ENCODE measurements around the gene SET. TPM values are rescaled to one million over a fixed set of nuclear protein-coding genes. Genes with fewer than 3 reads are reported as not detected.
A peak's percentile ranks its signal among the peaks of the same experiment; 100 is the strongest.

The SET gene
- total RNA-seq, 4 donors from 2014 or later = 135 to 220 (median 178) TPM

DNA sequence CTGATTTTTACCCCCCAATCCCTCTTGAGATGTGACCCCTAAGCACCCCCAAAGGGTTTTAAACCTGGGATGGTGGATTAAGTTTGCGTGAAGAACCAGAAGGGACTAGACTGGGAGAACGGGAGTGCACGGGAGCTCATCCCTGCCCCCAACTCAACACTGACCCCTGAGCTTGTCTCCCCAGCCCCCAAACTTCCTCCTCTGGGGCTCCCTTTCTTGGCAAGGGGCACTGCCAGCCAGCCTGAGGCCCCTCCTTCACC, 5.0 kb upstream of the SET start:
- intact Hi-C loops (cut with DNase I; ENCODE audit: low total_unique reads) = no loop called here

DNA sequence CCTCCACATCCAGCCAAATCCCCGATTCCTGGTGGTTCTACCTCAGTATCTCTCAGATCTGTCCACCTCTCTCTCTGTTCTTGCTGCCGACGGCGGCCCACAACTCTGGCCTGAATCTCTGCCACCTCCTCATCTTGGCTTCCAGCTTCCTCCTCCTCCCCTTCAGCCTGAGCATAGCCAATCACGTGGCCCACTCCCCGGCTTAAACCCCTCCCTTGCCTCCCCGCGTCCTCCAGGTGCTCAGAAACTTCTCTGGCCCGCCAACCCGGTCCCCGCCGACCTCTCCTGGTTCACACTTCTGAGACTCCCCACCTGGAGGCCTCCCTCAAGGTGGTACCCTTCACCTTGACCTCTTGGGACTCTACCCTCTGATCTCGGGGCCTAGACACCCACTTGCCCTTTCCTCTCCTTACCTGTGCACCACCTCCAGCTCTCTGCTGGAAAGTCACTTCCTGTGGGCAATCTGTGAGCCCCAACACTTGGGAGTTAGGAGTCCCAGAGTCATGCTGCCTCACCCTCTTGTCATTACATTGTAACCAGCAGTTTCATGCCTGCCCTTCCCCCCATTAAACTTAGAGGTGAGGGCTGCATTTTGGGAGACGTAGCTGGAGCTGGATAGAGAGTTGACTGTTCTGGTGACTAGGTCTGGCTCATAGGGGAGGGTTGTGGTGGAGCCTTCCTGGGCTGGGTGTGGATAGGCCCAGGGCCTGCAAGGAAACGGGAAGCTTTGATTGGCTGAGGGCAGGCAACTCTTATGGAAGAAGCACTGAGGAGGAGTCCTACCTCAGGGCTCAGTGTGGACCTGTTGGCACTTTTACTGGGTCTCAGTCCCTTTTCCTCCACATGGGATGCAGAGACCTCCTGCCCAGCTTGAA, 4.5 kb upstream of the SET start:
- intact Hi-C loops (cut with DNase I; ENCODE audit: low total_unique reads) = no loop called here
- DNase-seq (ENCODE audit: low spot score in 2 of 2) = peak; percentile 84 to 96
- no peak for TF ChIP-seq POLR2A (IDR thresholded peaks at IDR 0.05)
- TF ChIP-seq, protein P1, sequence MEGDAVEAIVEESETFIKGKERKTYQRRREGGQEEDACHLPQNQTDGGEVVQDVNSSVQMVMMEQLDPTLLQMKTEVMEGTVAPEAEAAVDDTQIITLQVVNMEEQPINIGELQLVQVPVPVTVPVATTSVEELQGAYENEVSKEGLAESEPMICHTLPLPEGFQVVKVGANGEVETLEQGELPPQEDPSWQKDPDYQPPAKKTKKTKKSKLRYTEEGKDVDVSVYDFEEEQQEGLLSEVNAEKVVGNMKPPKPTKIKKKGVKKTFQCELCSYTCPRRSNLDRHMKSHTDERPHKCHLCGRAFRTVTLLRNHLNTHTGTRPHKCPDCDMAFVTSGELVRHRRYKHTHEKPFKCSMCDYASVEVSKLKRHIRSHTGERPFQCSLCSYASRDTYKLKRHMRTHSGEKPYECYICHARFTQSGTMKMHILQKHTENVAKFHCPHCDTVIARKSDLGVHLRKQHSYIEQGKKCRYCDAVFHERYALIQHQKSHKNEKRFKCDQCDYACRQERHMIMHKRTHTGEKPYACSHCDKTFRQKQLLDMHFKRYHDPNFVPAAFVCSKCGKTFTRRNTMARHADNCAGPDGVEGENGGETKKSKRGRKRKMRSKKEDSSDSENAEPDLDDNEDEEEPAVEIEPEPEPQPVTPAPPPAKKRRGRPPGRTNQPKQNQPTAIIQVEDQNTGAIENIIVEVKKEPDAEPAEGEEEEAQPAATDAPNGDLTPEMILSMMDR (IDR thresholded peaks at IDR 0.05) = no peak
- peak overlapping the region; percentile 53 for H3K4me3 ChIP-seq (ENCODE audit: low read depth, poor library complexity, severe bottlenecking)
- 3 to 9% methylated on average over 15 of the region's 15 CpGs for WGBS, 2 donors

More for the DNA sequence above, 5.0 kb upstream of the SET start:
- 0 to 4% methylated on average over 3 of the region's 3 CpGs for WGBS, 2 donors
- no peak for DNase-seq (ENCODE audit: low spot score in 2 of 2)
- TF ChIP-seq POLR2A (IDR thresholded peaks at IDR 0.05) = no peak
- TF ChIP-seq, protein P1 (IDR thresholded peaks at IDR 0.05) = no peak
- peak overlapping the region; percentile 53 for H3K4me3 ChIP-seq (ENCODE audit: low read depth, poor library complexity, severe bottlenecking)

DNA sequence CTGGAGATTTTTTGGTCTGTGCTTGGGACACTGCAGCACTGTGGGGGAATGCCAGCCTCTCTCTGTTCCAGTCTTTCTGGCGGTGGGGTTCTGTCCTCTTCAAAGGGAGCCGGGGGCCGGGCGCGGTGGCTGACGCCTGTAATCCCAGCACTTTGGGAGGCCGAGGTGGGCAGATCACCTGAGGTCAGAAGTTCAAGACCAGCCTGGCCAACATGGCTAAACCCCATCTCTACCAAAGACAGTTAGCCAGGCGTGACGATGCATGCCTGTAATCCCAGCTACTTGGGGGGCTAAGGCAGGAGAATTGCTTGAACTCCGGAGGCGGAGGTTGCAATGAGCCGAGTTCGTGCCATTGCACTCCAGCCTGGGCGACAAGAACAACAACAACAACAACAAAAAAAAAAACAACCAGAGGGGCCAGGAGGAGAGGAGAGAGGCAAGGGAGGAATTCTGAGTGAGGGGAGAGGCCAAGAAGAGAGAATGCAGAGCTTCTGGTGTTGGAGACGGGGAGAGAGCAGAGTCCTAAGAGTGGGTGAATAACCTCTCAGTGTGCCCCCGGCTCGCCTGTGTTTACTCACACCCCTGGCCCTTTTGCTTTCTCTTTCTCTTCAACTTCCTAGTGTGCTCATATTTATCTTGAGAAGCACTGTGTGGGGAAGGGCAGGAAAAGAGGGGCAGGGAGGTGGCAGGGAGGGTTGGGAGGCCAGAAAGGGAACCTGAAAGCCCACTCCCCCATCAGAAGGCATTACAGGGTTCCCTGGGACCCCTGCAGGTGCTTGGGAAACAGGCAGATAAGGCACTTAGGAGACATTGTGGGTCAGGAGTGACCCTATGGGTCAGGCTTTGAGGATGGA, 3.2 kb upstream of the SET start:
- H3K4me3 ChIP-seq (ENCODE audit: low read depth, poor library complexity, severe bottlenecking) = no peak overlapping the region
- WGBS, 2 donors = 78% methylated on average over 17 of the region's 17 CpGs
- TF ChIP-seq, protein P1 (IDR thresholded peaks at IDR 0.05) = no peak
- TF ChIP-seq POLR2A (IDR thresholded peaks at IDR 0.05) = no peak
- no peak for DNase-seq (ENCODE audit: low spot score in 2 of 2)
- intact Hi-C loops (cut with DNase I; ENCODE audit: low total_unique reads) = no loop called here

DNA sequence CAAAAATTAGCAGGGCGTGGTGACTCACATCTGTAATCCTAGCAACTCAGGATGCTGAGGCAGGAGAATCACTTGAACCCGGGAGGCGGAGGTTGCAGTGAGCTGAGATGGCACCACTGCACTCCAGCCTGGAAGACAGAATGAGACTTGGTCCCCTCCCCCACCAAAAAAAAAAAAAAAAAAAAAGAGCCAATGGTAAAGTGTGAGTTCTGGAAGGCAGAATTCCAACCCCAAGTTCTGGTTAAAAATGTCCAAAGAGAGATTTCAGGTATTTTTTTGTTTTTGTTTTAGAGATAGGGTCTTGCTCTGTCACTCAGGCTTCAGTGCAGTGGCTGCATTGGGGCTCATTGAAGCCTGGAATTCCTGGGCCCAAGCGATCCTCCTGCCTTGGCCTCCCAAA, 1.6 kb upstream of the SET start:
- intact Hi-C loops (cut with DNase I; ENCODE audit: low total_unique reads) = no loop called here
- H3K4me3 ChIP-seq (ENCODE audit: low read depth, poor library complexity, severe bottlenecking) = no peak overlapping the region
- 91 to 93% methylated on average over 4 of the region's 4 CpGs for WGBS, 2 donors

DNA sequence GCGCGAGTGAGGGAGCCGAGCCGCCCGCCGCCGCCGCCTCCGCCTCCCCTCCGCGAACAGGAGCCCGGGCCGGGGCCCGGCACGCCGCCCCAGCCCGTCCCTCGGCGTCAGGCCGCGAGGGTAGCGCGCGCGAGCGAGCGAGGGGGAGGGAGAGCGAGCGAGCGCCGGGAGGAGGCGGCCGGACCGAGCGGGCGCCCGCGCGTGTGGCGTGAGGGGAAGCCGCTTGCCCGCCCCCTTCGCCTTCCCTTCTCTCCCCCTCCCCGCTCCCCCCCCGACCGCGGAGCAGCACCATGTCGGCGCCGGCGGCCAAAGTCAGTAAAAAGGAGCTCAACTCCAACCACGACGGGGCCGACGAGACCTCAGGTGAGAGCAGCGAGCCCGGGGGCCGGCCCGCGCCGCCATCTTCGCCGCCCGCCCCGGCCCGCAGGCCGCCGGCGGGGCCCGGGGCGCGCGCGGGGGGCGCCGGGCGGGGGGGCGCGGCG, 312 bp downstream of the SET start:
- intact Hi-C loops (cut with DNase I; ENCODE audit: low total_unique reads) = no loop called here
- TF ChIP-seq, protein P1 (IDR thresholded peaks at IDR 0.05) = no peak
- TF ChIP-seq POLR2A (IDR thresholded peaks at IDR 0.05) = no peak
- peak overlapping the region; percentile 64 for H3K4me3 ChIP-seq (ENCODE audit: low read depth, poor library complexity, severe bottlenecking)
- peak in 1 of 2 donors; percentile 91 for DNase-seq (ENCODE audit: low spot score in 2 of 2)
- 0 to 1% methylated on average over 27 of the region's 80 CpGs for WGBS, 2 donors

More for the DNA sequence above, 1.6 kb upstream of the SET start:
- DNase-seq (ENCODE audit: low spot score in 2 of 2) = no peak
- TF ChIP-seq, protein P1 (IDR thresholded peaks at IDR 0.05) = no peak
- TF ChIP-seq POLR2A (IDR thresholded peaks at IDR 0.05) = no peak
